ENCODE measurements around the gene PPM1N.

GRCh38 chr19:45464274-45464673 is 34.0 kb upstream of the PPM1N start:
- TF ChIP-seq POLR2A (IDR thresholded peaks at IDR 0.05) = no peak
- TF ChIP-seq CTCF (IDR thresholded peaks at IDR 0.05) = no peak
- no peak for TF ChIP-seq POLR2AphosphoS5 (IDR thresholded peaks at IDR 0.05)
